GM23338 (cell line): ENCODE results near the gene OBSCN. TPM values are rescaled to one million over a fixed set of nuclear protein-coding genes. Genes with fewer than 3 reads are reported as not detected.

ENCODE experiments used
- ATAC-seq: fragments of 200-7000 bp; cut with Tn5 transposase; 3 replicates; pipeline ENCODE4 v1.9.1; 2020
- DNase-seq: peaks from one replicate; pipeline ENCODE4 v3.0.0-alpha.2; 2015; ENCODE audit warnings: low spot score
- H2AFZ ChIP-seq: fragments of 200-600 bp; sonication (generic); 2 replicates; pipeline ENCODE4 v1.8.0; 2016; ENCODE audit warnings: antibody characterized with exemption, mild to moderate bottlenecking, moderate library complexity
- H3F3A ChIP-seq: fragments of 200-600 bp; sonication (generic); replicated peaks from 2 replicates; pipeline ENCODE4 v1.8.0; 2017; ENCODE audit warnings: antibody characterized with exemption, mixed run types, low read depth
- H3K27ac ChIP-seq: fragments of 200-600 bp; sonication (generic); 2 replicates; pipeline ENCODE4 v1.6.1; 2016; ENCODE audit warnings: low read depth
- H3K27me3 ChIP-seq: fragments of 200-600 bp; sonication (generic); 2 replicates; pipeline ENCODE4 v1.8.0; 2016; ENCODE audit warnings: mild to moderate bottlenecking, mixed run types, moderate library complexity; ENCODE audit not compliant: insufficient read depth
- H3K36me3 ChIP-seq: fragments of 200-600 bp; sonication (generic); 2 replicates; pipeline ENCODE4 v1.8.0; 2016; ENCODE audit warnings: mild to moderate bottlenecking; ENCODE audit not compliant: insufficient read depth
- H3K4me1 ChIP-seq: fragments of 200-600 bp; sonication (generic); 2 replicates; pipeline ENCODE4 v1.8.0; 2016; ENCODE audit warnings: mild to moderate bottlenecking, moderate library complexity; ENCODE audit not compliant: insufficient read depth
- H3K4me2 ChIP-seq: fragments of 200-600 bp; sonication (generic); 2 replicates; pipeline ENCODE4 v1.7.1; 2017; ENCODE audit warnings: mixed run types
- H3K4me3 ChIP-seq: fragments of 200-600 bp; sonication (generic); 2 replicates; pipeline ENCODE4 v1.6.1; 2016; ENCODE audit warnings: mixed run types
- H3K79me2 ChIP-seq: fragments of 200-600 bp; sonication (generic); replicated peaks from 2 replicates; pipeline ENCODE4 v1.8.0; 2017; ENCODE audit warnings: mild to moderate bottlenecking; ENCODE audit not compliant: insufficient read depth
- H3K9me2 ChIP-seq: fragments of 200-600 bp; sonication (generic); 2 replicates; pipeline ENCODE4 v1.8.0; 2017; ENCODE audit not compliant: insufficient read depth
- H4K20me1 ChIP-seq: fragments of 200-600 bp; sonication (generic); replicated peaks from 2 replicates; pipeline ENCODE4 v1.8.0; 2017; ENCODE audit warnings: mild to moderate bottlenecking; ENCODE audit not compliant: insufficient read depth
- H3K27ac Mint-ChIP-seq: 2 replicates; pipeline ENCODE4 v1.8.0; 2020; ENCODE audit warnings: inconsistent platforms, mild to moderate bottlenecking, moderate library complexity, mixed read lengths
- H3K27me3 Mint-ChIP-seq: 3 replicates; pipeline ENCODE4 v1.8.0; 2022; ENCODE audit warnings: low read depth, mild to moderate bottlenecking, moderate library complexity, mixed read lengths, inconsistent platforms; ENCODE audit not compliant: insufficient read depth, poor library complexity
- H3K36me3 Mint-ChIP-seq: 3 replicates; pipeline ENCODE4 v1.8.0; 2021; ENCODE audit warnings: low read depth, mild to moderate bottlenecking, inconsistent platforms, moderate library complexity, mixed read lengths
- H3K4me1 Mint-ChIP-seq: 3 replicates; pipeline ENCODE4 v1.8.0; 2020; ENCODE audit warnings: mild to moderate bottlenecking, inconsistent platforms, mixed read lengths
- H3K4me3 Mint-ChIP-seq: 3 replicates; pipeline ENCODE4 v1.8.0; 2021; ENCODE audit warnings: moderate library complexity, mild to moderate bottlenecking, inconsistent platforms, mixed read lengths
- H3K9me3 Mint-ChIP-seq: 3 replicates; pipeline ENCODE4 v1.8.0; 2020; ENCODE audit warnings: moderate library complexity, mild to moderate bottlenecking, inconsistent platforms, mixed read lengths
- CTCF ChIP-seq, 2 experiments: fragments of 200-600 bp in 1 of 2; sonication (generic) in 1 of 2; conservative IDR thresholded peaks; 2 replicates each; pipeline versions ENCODE4 v1.5.1 to v1.6.1; 2016 to 2017; ENCODE audit warnings: antibody characterized with exemption in 2 of 2, low read depth in 2 of 2, mild to moderate bottlenecking in 2 of 2, moderate library complexity in 1 of 2
- EZH2phosphoT487 ChIP-seq: fragments of 200-600 bp; sonication (generic); IDR thresholded peaks from one replicate; pipeline ENCODE4 v1.8.1; 2018; ENCODE audit warnings: antibody characterized with exemption; ENCODE audit not compliant: unreplicated experiment
- JUNB ChIP-seq: IDR thresholded peaks from one replicate; pipeline ENCODE4 v1.6.1; 2016; ENCODE audit warnings: antibody characterized with exemption; ENCODE audit not compliant: unreplicated experiment
- NANOG ChIP-seq: IDR thresholded peaks from 2 replicates; pipeline ENCODE4 v1.6.1; 2016; ENCODE audit warnings: antibody characterized with exemption, borderline replicate concordance
- REST ChIP-seq: IDR thresholded peaks from one replicate; pipeline ENCODE4 v1.6.1; 2018; ENCODE audit warnings: antibody characterized with exemption; ENCODE audit not compliant: unreplicated experiment
- STAT1 ChIP-seq: IDR thresholded peaks from one replicate; pipeline ENCODE4 v1.6.1; 2016; ENCODE audit warnings: antibody characterized with exemption; ENCODE audit not compliant: unreplicated experiment
- ZNF331 ChIP-seq: fragments of 250-450 bp; sonication (Bioruptor Pico); IDR thresholded peaks from 2 replicates; pipeline ENCODE4 v1.5.0; 2020; ENCODE audit warnings: low read depth, mild to moderate bottlenecking, moderate library complexity
- ZNF462 ChIP-seq: fragments of 250-450 bp; sonication (Bioruptor Pico); IDR thresholded peaks from 2 replicates; pipeline ENCODE4 v1.5.0; 2020; ENCODE audit warnings: mild to moderate bottlenecking, moderate library complexity
- polyA plus RNA-seq: library from polyadenylated mRNA; unstranded; fragments of >200 nt; fragmentation: Nextera tagmentation; extraction: Ambion mirVana; gene quantifications from 2 replicates; pipeline ENCODE4 v1.2.1, GENCODE V29; 2016
- total RNA-seq: library from RNA; depleted of rRNA; stranded (reverse); fragments of >200 nt; shearing (Covaris generic); gene quantifications from 2 replicates; pipeline ENCODE4 v1.2.3, GENCODE V29; 2014

OBSCN gene
- total and polyA plus RNA-seq, 2 experiments from 2014 or later, result 8.4 to 38.5 TPM

GRCh38 chr1:228350179-228350742, 142.4 kb downstream of the OBSCN start:
- Histone ChIP-seq H3K4me2 (no peak overlapping the region), H3F3A (no peaks in the 10 kb centered on the region), H3K36me3 (no peaks in the 10 kb centered on the region), H3K4me3 (no peak overlapping the region), H3K4me1 (no peaks in the 10 kb centered on the region), H3K27ac (no peak overlapping the region), H4K20me1 (no peaks in the 10 kb centered on the region), H3K27me3 (no peaks in the 10 kb centered on the region), H3K9me2 (no peaks in the 10 kb centered on the region), H3K79me2 (no peaks in the 10 kb centered on the region), H2AFZ (no peak overlapping the region)
- Mint-ChIP-seq H3K9me3 (no peaks in the 10 kb centered on the region; the same call in 2 of the 3 replicates), H3K4me1 (no peaks in the 10 kb centered on the region; the same call in 2 of the 3 replicates), H3K27me3 (peaks cover 1% of the 10 kb centered on the region), H3K36me3 (no peaks in the 10 kb centered on the region; the same call in 2 of the 3 replicates), H3K4me3 (no peak overlapping the region; the same call in 2 of the 3 replicates), H3K27ac (no peak overlapping the region)
- no peak for ATAC-seq
- TF ChIP-seq NANOG, result no peak
- no peak for DNase-seq

- no peaks in the 10 kb centered on the region; the same call in 2 of the 3 replicates for H3K9me3 Mint-ChIP-seq
- Histone ChIP-seq H3K36me3 (no peaks in the 10 kb centered on the region), H3K79me2 (no peaks in the 10 kb centered on the region), H3K4me2 (no peak overlapping the region), H3K4me3 (no peak overlapping the region), H3K4me1 (no peaks in the 10 kb centered on the region), H3K27ac (no peak overlapping the region), H3F3A (no peaks in the 10 kb centered on the region), H4K20me1 (no peaks in the 10 kb centered on the region), H3K9me2 (no peaks in the 10 kb centered on the region), H3K27me3 (no peaks in the 10 kb centered on the region), H2AFZ (no peak overlapping the region)
- ATAC-seq (no peak), DNase-seq (no peak)
- no peaks in the 10 kb centered on the region for H3K27me3 Mint-ChIP-seq
- no peak overlapping the region for H3K4me3 Mint-ChIP-seq
- no peaks in the 10 kb centered on the region; the same call in 2 of the 3 replicates for H3K4me1 Mint-ChIP-seq
- H3K36me3 Mint-ChIP-seq, result no peaks in the 10 kb centered on the region; the same call in 2 of the 3 replicates
- H3K27ac Mint-ChIP-seq, result no peak overlapping the region
- TF ChIP-seq CTCF (conservative IDR thresholded peaks at IDR 0.05; ENCODE audit: low read depth in 2 of 2) (no peak), STAT1 (no peak), EZH2phosphoT487 (no peak), JUNB (no peak), ZNF462 (no peak), REST (no peak), ZNF331 (CRISPR knock-in tag) (no peak)
Observed at GRCh38 chr1:228350831-228351781, 143.3 kb downstream of the OBSCN start.
